ENCODE results near the gene TARS3.
"Not testable (repeated sequence)": the region's sequence is repeated elsewhere in the genome, so short reads cannot be mapped to it uniquely, and the experiment has no call there.

Gene TARS3

GRCh38 chr15:101723874-101724674 lies at the start of gene TARS3:
Gene TARS3 (minus strand): TSS chr15:101724473. CDS start chr15:101724387, 86 bp downstream.
- peak; percentile 95 to 97 for DNase-seq (ENCODE audit: low read depth in 1 of 2, low spot score in 1 of 2)

- no peak for DNase-seq (ENCODE audit: low read depth in 1 of 2, low spot score in 1 of 2)
These were observed 49.3 kb upstream of the TARS3 start for GRCh38 chr15:101773496-101774100.

GRCh38 chr15:101772921-101773320 lies 48.6 kb upstream of the TARS3 start:
- DNase-seq (ENCODE audit: low read depth in 1 of 2, low spot score in 1 of 2) = no peak

- not testable (repeated sequence) for DNase-seq (ENCODE audit: low read depth in 1 of 2, low spot score in 1 of 2)
These were observed 42.9 kb upstream of the TARS3 start for GRCh38 chr15:101767083-101767640.

GRCh38 chr15:101765772-101766456 lies 41.6 kb upstream of the TARS3 start:
- no peak for DNase-seq (ENCODE audit: low read depth in 1 of 2, low spot score in 1 of 2)

GRCh38 chr15:101765340-101765671 lies 41.0 kb upstream of the TARS3 start:
- not testable (repeated sequence) for DNase-seq (ENCODE audit: low read depth in 1 of 2, low spot score in 1 of 2)

GRCh38 chr15:101764669-101765339 lies 40.5 kb upstream of the TARS3 start:
- not testable (repeated sequence) for DNase-seq (ENCODE audit: low read depth in 1 of 2, low spot score in 1 of 2)

GRCh38 chr15:101746716-101747082 lies 22.4 kb upstream of the TARS3 start:
- not testable (repeated sequence) for DNase-seq (ENCODE audit: low read depth in 1 of 2, low spot score in 1 of 2)

- DNase-seq (ENCODE audit: low read depth in 1 of 2, low spot score in 1 of 2) = not testable (repeated sequence)
These were observed 10.6 kb upstream of the TARS3 start for GRCh38 chr15:101734837-101735236.

GRCh38 chr15:101733545-101733944 lies 9.3 kb upstream of the TARS3 start:
- no peak for DNase-seq (ENCODE audit: low read depth in 1 of 2, low spot score in 1 of 2)

GRCh38 chr15:101732772-101733171 lies 8.5 kb upstream of the TARS3 start:
- no peak for DNase-seq (ENCODE audit: low read depth in 1 of 2, low spot score in 1 of 2)

GRCh38 chr15:101731746-101732145 lies 7.5 kb upstream of the TARS3 start:
- no peak for DNase-seq (ENCODE audit: low read depth in 1 of 2, low spot score in 1 of 2)

- DNase-seq (ENCODE audit: low read depth in 1 of 2, low spot score in 1 of 2) = no peak
These were observed 2.9 kb upstream of the TARS3 start for GRCh38 chr15:101727186-101727585.

GRCh38 chr15:101725073-101725472 lies 800 bp upstream of the TARS3 start:
- DNase-seq (ENCODE audit: low read depth in 1 of 2, low spot score in 1 of 2) = no peak

GRCh38 chr15:101724675-101725005 lies 367 bp upstream of the TARS3 start:
- no peak for DNase-seq (ENCODE audit: low read depth in 1 of 2, low spot score in 1 of 2)

GRCh38 chr15:101723171-101723873 lies 951 bp downstream of the TARS3 start:
- no peak for DNase-seq (ENCODE audit: low read depth in 1 of 2, low spot score in 1 of 2)

- DNase-seq (ENCODE audit: low read depth in 1 of 2, low spot score in 1 of 2) = no peak
These were observed 5.4 kb downstream of the TARS3 start for GRCh38 chr15:101718896-101719295.

- no peak for DNase-seq (ENCODE audit: low read depth in 1 of 2, low spot score in 1 of 2)
These were observed 12.2 kb downstream of the TARS3 start for GRCh38 chr15:101712078-101712477.

- no peak for DNase-seq (ENCODE audit: low read depth in 1 of 2, low spot score in 1 of 2)
These were observed 13.5 kb downstream of the TARS3 start for GRCh38 chr15:101710806-101711205.

GRCh38 chr15:101709466-101709865 lies 14.8 kb downstream of the TARS3 start:
- no peak for DNase-seq (ENCODE audit: low read depth in 1 of 2, low spot score in 1 of 2)

- DNase-seq (ENCODE audit: low read depth in 1 of 2, low spot score in 1 of 2) = no peak
These were observed 16.3 kb downstream of the TARS3 start for GRCh38 chr15:101707983-101708382.

Measured in stimulated activated CD4-positive, alpha-beta T cell treated with anti-CD3 and anti-CD28 coated beads, Interleukin-15, amount 100 ng/mL, for 1 hour (primary cell).